Measurements from ENCODE around the gene HLCS.

DNA sequence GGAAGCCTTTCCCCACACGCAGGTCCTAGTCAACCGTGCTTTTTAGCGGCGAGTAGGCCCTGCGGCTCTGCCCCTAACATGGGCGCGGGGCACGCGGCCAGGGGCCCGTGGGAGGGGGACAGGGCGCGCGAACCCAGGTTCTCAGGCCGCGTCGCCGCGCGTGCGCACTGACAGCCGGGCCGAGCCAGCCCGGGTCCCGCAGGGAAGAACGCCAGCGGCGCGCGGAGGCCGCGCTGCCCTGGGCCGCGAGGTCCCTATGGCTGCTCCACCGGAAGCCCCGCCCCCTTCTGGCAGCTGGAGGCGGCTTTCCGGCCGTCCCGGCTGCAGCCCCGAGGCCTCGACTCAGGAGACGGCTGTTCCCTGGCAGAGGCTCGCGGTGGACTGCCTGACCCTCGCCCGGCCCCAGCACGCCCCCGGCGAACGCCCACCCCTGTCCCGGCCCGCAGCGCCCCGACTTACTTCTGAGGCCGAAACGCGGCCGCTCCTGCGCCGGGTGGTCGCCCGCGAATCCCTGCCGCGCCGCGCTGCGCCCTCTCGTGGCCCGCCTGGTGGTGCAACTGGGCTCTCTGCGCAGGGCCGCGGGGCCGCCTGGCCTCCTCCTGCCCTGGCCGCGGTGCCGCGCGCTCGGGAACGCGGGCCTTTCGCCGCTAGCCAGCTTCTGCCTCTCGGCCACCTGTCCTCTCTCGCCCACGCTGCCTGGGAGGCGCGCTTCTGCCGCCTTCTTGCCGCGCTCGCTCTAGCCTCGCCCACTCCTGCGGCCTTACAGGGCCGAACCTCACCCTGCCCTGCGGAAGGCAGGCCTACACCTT is 23.4 kb upstream of the HLCS start:
- TF ChIP-seq, protein P1, sequence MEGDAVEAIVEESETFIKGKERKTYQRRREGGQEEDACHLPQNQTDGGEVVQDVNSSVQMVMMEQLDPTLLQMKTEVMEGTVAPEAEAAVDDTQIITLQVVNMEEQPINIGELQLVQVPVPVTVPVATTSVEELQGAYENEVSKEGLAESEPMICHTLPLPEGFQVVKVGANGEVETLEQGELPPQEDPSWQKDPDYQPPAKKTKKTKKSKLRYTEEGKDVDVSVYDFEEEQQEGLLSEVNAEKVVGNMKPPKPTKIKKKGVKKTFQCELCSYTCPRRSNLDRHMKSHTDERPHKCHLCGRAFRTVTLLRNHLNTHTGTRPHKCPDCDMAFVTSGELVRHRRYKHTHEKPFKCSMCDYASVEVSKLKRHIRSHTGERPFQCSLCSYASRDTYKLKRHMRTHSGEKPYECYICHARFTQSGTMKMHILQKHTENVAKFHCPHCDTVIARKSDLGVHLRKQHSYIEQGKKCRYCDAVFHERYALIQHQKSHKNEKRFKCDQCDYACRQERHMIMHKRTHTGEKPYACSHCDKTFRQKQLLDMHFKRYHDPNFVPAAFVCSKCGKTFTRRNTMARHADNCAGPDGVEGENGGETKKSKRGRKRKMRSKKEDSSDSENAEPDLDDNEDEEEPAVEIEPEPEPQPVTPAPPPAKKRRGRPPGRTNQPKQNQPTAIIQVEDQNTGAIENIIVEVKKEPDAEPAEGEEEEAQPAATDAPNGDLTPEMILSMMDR (tag by site-specific recombination; IDR thresholded peaks at IDR 0.05): peak; percentile 90
- TF ChIP-seq ZNF2 (tag by site-specific recombination; IDR thresholded peaks at IDR 0.05) (peak; percentile 85; the same call in 1 of the 2 replicates), BCL11B (tag by site-specific recombination; IDR thresholded peaks at IDR 0.05; ENCODE audit: low read depth) (peak; percentile 72; the same call in 1 of the 2 replicates), ZNF121 (tag by site-specific recombination; IDR thresholded peaks at IDR 0.05) (no peak; the same call in 1 of the 2 replicates), ZNF629 (tag by site-specific recombination; IDR thresholded peaks at IDR 0.05) (peak; percentile 7; the same call in 1 of the 2 replicates), GLIS1 (tag by site-specific recombination; IDR thresholded peaks at IDR 0.05) (peak; percentile 55; the same call in 1 of the 2 replicates)
- TF ChIP-seq, protein P2, sequence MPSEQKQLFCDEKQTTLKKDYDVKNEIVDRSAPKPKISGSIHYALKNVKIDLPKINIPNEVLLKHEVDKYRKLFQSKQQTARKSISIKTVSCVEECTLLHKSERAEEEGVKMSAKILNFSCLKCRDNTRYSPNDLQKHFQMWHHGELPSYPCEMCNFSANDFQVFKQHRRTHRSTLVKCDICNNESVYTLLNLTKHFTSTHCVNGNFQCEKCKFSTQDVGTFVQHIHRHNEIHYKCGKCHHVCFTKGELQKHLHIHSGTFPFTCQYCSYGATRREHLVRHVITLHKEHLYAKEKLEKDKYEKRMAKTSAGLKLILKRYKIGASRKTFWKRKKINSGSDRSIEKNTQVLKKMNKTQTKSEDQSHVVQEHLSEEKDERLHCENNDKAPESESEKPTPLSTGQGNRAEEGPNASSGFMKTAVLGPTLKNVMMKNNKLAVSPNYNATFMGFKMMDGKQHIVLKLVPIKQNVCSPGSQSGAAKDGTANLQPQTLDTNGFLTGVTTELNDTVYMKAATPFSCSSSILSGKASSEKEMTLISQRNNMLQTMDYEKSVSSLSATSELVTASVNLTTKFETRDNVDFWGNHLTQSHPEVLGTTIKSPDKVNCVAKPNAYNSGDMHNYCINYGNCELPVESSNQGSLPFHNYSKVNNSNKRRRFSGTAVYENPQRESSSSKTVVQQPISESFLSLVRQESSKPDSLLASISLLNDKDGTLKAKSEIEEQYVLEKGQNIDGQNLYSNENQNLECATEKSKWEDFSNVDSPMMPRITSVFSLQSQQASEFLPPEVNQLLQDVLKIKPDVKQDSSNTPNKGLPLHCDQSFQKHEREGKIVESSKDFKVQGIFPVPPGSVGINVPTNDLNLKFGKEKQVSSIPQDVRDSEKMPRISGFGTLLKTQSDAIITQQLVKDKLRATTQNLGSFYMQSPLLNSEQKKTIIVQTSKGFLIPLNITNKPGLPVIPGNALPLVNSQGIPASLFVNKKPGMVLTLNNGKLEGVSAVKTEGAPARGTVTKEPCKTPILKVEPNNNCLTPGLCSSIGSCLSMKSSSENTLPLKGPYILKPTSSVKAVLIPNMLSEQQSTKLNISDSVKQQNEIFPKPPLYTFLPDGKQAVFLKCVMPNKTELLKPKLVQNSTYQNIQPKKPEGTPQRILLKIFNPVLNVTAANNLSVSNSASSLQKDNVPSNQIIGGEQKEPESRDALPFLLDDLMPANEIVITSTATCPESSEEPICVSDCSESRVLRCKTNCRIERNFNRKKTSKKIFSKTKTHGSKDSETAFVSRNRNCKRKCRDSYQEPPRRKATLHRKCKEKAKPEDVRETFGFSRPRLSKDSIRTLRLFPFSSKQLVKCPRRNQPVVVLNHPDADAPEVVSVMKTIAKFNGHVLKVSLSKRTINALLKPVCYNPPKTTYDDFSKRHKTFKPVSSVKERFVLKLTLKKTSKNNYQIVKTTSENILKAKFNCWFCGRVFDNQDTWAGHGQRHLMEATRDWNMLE (tag by site-specific recombination; conservative IDR thresholded peaks at IDR 0.05; ENCODE audit: low read depth): peak; percentile 33; the same call in 1 of the 2 replicates
- TF ChIP-seq, protein P3, sequence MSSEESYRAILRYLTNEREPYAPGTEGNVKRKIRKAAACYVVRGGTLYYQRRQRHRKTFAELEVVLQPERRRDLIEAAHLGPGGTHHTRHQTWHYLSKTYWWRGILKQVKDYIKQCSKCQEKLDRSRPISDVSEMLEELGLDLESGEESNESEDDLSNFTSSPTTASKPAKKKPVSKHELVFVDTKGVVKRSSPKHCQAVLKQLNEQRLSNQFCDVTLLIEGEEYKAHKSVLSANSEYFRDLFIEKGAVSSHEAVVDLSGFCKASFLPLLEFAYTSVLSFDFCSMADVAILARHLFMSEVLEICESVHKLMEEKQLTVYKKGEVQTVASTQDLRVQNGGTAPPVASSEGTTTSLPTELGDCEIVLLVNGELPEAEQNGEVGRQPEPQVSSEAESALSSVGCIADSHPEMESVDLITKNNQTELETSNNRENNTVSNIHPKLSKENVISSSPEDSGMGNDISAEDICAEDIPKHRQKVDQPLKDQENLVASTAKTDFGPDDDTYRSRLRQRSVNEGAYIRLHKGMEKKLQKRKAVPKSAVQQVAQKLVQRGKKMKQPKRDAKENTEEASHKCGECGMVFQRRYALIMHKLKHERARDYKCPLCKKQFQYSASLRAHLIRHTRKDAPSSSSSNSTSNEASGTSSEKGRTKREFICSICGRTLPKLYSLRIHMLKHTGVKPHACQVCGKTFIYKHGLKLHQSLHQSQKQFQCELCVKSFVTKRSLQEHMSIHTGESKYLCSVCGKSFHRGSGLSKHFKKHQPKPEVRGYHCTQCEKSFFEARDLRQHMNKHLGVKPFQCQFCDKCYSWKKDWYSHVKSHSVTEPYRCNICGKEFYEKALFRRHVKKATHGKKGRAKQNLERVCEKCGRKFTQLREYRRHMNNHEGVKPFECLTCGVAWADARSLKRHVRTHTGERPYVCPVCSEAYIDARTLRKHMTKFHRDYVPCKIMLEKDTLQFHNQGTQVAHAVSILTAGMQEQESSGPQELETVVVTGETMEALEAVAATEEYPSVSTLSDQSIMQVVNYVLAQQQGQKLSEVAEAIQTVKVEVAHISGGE (tag by site-specific recombination; conservative IDR thresholded peaks at IDR 0.05; ENCODE audit: low read depth): peak; percentile 72
- TF ChIP-seq, protein P4, sequence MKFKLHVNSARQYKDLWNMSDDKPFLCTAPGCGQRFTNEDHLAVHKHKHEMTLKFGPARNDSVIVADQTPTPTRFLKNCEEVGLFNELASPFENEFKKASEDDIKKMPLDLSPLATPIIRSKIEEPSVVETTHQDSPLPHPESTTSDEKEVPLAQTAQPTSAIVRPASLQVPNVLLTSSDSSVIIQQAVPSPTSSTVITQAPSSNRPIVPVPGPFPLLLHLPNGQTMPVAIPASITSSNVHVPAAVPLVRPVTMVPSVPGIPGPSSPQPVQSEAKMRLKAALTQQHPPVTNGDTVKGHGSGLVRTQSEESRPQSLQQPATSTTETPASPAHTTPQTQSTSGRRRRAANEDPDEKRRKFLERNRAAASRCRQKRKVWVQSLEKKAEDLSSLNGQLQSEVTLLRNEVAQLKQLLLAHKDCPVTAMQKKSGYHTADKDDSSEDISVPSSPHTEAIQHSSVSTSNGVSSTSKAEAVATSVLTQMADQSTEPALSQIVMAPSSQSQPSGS (tag by site-specific recombination; IDR thresholded peaks at IDR 0.05; ENCODE audit: low read depth): no peak
- TF ChIP-seq, protein P5, sequence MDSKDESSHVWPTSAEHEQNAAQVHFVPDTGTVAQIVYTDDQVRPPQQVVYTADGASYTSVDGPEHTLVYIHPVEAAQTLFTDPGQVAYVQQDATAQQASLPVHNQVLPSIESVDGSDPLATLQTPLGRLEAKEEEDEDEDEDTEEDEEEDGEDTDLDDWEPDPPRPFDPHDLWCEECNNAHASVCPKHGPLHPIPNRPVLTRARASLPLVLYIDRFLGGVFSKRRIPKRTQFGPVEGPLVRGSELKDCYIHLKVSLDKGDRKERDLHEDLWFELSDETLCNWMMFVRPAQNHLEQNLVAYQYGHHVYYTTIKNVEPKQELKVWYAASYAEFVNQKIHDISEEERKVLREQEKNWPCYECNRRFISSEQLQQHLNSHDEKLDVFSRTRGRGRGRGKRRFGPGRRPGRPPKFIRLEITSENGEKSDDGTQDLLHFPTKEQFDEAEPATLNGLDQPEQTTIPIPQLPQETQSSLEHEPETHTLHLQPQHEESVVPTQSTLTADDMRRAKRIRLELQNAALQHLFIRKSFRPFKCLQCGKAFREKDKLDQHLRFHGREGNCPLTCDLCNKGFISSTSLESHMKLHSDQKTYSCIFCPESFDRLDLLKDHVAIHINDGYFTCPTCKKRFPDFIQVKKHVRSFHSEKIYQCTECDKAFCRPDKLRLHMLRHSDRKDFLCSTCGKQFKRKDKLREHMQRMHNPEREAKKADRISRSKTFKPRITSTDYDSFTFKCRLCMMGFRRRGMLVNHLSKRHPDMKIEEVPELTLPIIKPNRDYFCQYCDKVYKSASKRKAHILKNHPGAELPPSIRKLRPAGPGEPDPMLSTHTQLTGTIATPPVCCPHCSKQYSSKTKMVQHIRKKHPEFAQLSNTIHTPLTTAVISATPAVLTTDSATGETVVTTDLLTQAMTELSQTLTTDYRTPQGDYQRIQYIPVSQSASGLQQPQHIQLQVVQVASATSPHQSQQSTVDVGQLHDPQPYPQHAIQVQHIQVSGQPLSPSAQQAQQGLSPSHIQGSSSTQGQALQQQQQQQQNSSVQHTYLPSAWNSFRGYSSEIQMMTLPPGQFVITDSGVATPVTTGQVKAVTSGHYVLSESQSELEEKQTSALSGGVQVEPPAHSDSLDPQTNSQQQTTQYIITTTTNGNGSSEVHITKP (tag by site-specific recombination; IDR thresholded peaks at IDR 0.05): no peak; the same call in 1 of the 2 replicates
